SK-N-SH treated with all-trans-retinoic acid at 6 μM for 48 hours (cell line): ENCODE results near the gene CCND3.
A peak's percentile ranks its signal among the peaks of the same experiment; 100 is the strongest.

Experiments used
- ATAC-seq: fragments of 200-7000 bp; cut with Tn5 transposase; 3 replicates; pipeline ENCODE4 v1.9.1; 2020; ENCODE audit warnings: mild to moderate bottlenecking, moderate library complexity
- ARNTL ChIP-seq: fragments of 450-650 bp; formaldehyde crosslinking; IDR thresholded peaks from 2 replicates; pipeline ENCODE4 v1.5.0; 2020; ENCODE audit warnings: low read depth, mild to moderate bottlenecking, moderate library complexity, borderline replicate concordance
- BACH2 ChIP-seq: fragments of 250-450 bp; sonication (Bioruptor Pico); IDR thresholded peaks from 2 replicates; pipeline ENCODE4 v1.9.0; 2021; ENCODE audit warnings: mild to moderate bottlenecking, borderline replicate concordance
- CREB5 ChIP-seq: fragments of 250-450 bp; sonication (Bioruptor Pico); IDR thresholded peaks from 2 replicates; pipeline ENCODE4 v1.5.1; 2020; ENCODE audit warnings: low read depth, mild to moderate bottlenecking, moderate library complexity
- CSDC2 ChIP-seq: fragments of 250-450 bp; sonication (Bioruptor Pico); IDR thresholded peaks from 2 replicates; pipeline ENCODE4 v1.5.0; 2020; ENCODE audit warnings: mild to moderate bottlenecking, moderate library complexity
- CSRNP3 ChIP-seq: fragments of 250-450 bp; sonication (Bioruptor Pico); IDR thresholded peaks from 2 replicates; pipeline ENCODE4 v1.5.1; 2021; ENCODE audit warnings: mild to moderate bottlenecking, moderate library complexity
- ESRRG ChIP-seq: fragments of 250-450 bp; sonication (Bioruptor Pico); IDR thresholded peaks from 2 replicates; pipeline ENCODE4 v1.6.1; 2021; ENCODE audit warnings: mild to moderate bottlenecking
- GLIS3 ChIP-seq: fragments of 250-450 bp; sonication (Bioruptor Pico); IDR thresholded peaks from 2 replicates; pipeline ENCODE4 v1.5.0; 2020; ENCODE audit warnings: mild to moderate bottlenecking, moderate library complexity
- ISL1 ChIP-seq: fragments of 250-450 bp; sonication (Bioruptor Pico); IDR thresholded peaks from 2 replicates; pipeline ENCODE4 v2.1.2; 2022; ENCODE audit warnings: mild to moderate bottlenecking, moderate library complexity
- OSR1 ChIP-seq: fragments of 250-450 bp; sonication (Bioruptor Pico); IDR thresholded peaks from 2 replicates; pipeline ENCODE4 v1.8.0; 2022; ENCODE audit warnings: moderate library complexity, mild to moderate bottlenecking, inconsistent platforms
- POU6F1 ChIP-seq: fragments of 250-450 bp; sonication (Bioruptor Pico); IDR thresholded peaks from 2 replicates; pipeline ENCODE4 v1.8.0; 2021; ENCODE audit warnings: low read depth, mild to moderate bottlenecking, moderate library complexity, borderline replicate concordance
- PPARA ChIP-seq: fragments of 250-450 bp; sonication (Bioruptor Pico); IDR thresholded peaks from 2 replicates; pipeline ENCODE4 v1.5.0; 2020; ENCODE audit warnings: mild to moderate bottlenecking, borderline replicate concordance
- RARB ChIP-seq: fragments of 250-450 bp; sonication (Bioruptor Pico); IDR thresholded peaks from 2 replicates; pipeline ENCODE4 v1.8.0; 2021; ENCODE audit warnings: mild to moderate bottlenecking, moderate library complexity
- SNAI2 ChIP-seq: fragments of 250-450 bp; sonication (Bioruptor Pico); IDR thresholded peaks from 2 replicates; pipeline ENCODE4 v1.5.0; 2020; ENCODE audit warnings: mild to moderate bottlenecking, moderate library complexity
- TCF4 ChIP-seq: fragments of 250-450 bp; sonication (Bioruptor Pico); IDR thresholded peaks from 2 replicates; pipeline ENCODE4 v1.8.0; 2021; ENCODE audit warnings: mild to moderate bottlenecking, moderate library complexity, borderline replicate concordance
- TOX ChIP-seq: fragments of 250-450 bp; sonication (Bioruptor Pico); IDR thresholded peaks from 2 replicates; pipeline ENCODE4 v1.8.0; 2021; ENCODE audit warnings: mild to moderate bottlenecking, moderate library complexity, borderline replicate concordance
- ZC3H10 ChIP-seq: fragments of 250-450 bp; sonication (Bioruptor Pico); IDR thresholded peaks from 2 replicates; pipeline ENCODE4 v1.5.1; 2021; ENCODE audit warnings: mild to moderate bottlenecking, moderate library complexity
- ZFP30 ChIP-seq: fragments of 450-650 bp; formaldehyde crosslinking; IDR thresholded peaks from 2 replicates; pipeline ENCODE4 v1.5.0; 2022; ENCODE audit warnings: mild to moderate bottlenecking, moderate library complexity
- ZNF565 ChIP-seq: fragments of 450-650 bp; formaldehyde crosslinking; conservative IDR thresholded peaks from 2 replicates; pipeline ENCODE4 v1.5.0; 2020; ENCODE audit warnings: low read depth, mild to moderate bottlenecking, moderate library complexity
- ZNF8 ChIP-seq: fragments of 450-650 bp; formaldehyde crosslinking; IDR thresholded peaks from 2 replicates; pipeline ENCODE4 v1.5.0; 2020; ENCODE audit warnings: mild to moderate bottlenecking, moderate library complexity

CCND3 gene

GRCh38 chr6:41896281-41896680, 45.3 kb downstream of the CCND3 start:
- TF ChIP-seq ZC3H10 (CRISPR knock-in tag) (no peak), ESRRG (CRISPR knock-in tag) (no peak), TCF4 (CRISPR knock-in tag) (no peak), SNAI2 (CRISPR knock-in tag) (no peak), OSR1 (CRISPR knock-in tag) (no peak), PPARA (no peak), TOX (CRISPR knock-in tag) (no peak), POU6F1 (CRISPR knock-in tag) (no peak), ZNF8 (CRISPR knock-in tag) (no peak), CREB5 (no peak), ARNTL (CRISPR knock-in tag) (no peak), ZNF565 (no peak), ZFP30 (CRISPR knock-in tag) (no peak), CSRNP3 (no peak), RARB (CRISPR knock-in tag) (no peak), GLIS3 (CRISPR knock-in tag) (no peak), CSDC2 (CRISPR knock-in tag) (no peak)
- ATAC-seq = no peak

GRCh38 chr6:41895300-41896233, 46.0 kb downstream of the CCND3 start, which contains the start of gene USP49:
Gene USP49 (minus strand): TSS chr6:41895375. CDS start chr6:41806983, 88,392 bp downstream.
- ATAC-seq = peak; percentile 98
- 0 out of 2 replicates have a peak, but pooled peaks have one; percentile 17 for TF ChIP-seq CSRNP3
- TF ChIP-seq BACH2 = no peak
- no peak for TF ChIP-seq ZNF565
- TF ChIP-seq OSR1 (CRISPR knock-in tag) = no peak
- TF ChIP-seq, all 23 proteins: peak for 1

GRCh38 chr6:41894366-41895299, 47.0 kb downstream of the CCND3 start:
- no peak for TF ChIP-seq CSDC2 (CRISPR knock-in tag)
- TF ChIP-seq ZNF8 (CRISPR knock-in tag) = no peak
- no peak for TF ChIP-seq ISL1 (CRISPR knock-in tag)
- no peak for TF ChIP-seq TOX (CRISPR knock-in tag)
- no peak for TF ChIP-seq POU6F1 (CRISPR knock-in tag)
- no peak for TF ChIP-seq RARB (CRISPR knock-in tag)
- no peak for TF ChIP-seq ZC3H10 (CRISPR knock-in tag)
- no peak for TF ChIP-seq SNAI2 (CRISPR knock-in tag)
- TF ChIP-seq ZFP30 (CRISPR knock-in tag) = no peak
- TF ChIP-seq ARNTL (CRISPR knock-in tag) = no peak
- no peak for TF ChIP-seq ZNF565
- no peak for TF ChIP-seq TCF4 (CRISPR knock-in tag)
- no peak for TF ChIP-seq PPARA
- TF ChIP-seq OSR1 (CRISPR knock-in tag) = no peak
- no peak for TF ChIP-seq ESRRG (CRISPR knock-in tag)
- peak; percentile 65 for ATAC-seq
